H9 (cell line): ENCODE measurements around the gene PHF21A. TPM values are rescaled to one million over a fixed set of nuclear protein-coding genes. Genes with fewer than 3 reads are reported as not detected.

Experiments
- DNase-seq: peaks from one replicate; pipeline ENCODE4 v3.0.0-alpha.2; 2017
- H2AFZ ChIP-seq: one replicate; pipeline ENCODE4 v1.6.1; 2013; ENCODE audit warnings: mild to moderate bottlenecking, low read length, control low read depth, moderate library complexity
- H2AK5ac ChIP-seq: 2 replicates; pipeline ENCODE4 v1.6.1; 2013; ENCODE audit warnings: low read length, control low read depth, mixed read lengths; ENCODE audit not compliant: insufficient read length
- H2BK120ac ChIP-seq: one replicate; pipeline ENCODE4 v1.6.1; 2013; ENCODE audit warnings: low read depth, mild to moderate bottlenecking, low read length, control low read depth, inconsistent platforms; ENCODE audit not compliant: poor library complexity, severe bottlenecking
- H2BK12ac ChIP-seq: 2 replicates; pipeline ENCODE4 v1.6.1; 2013; ENCODE audit warnings: low read length, control low read depth, mixed read lengths, low read depth; ENCODE audit not compliant: insufficient read length
- H2BK15ac ChIP-seq: 2 replicates; pipeline ENCODE4 v1.6.1; 2013; ENCODE audit warnings: low read depth, low read length, control low read depth
- H2BK20ac ChIP-seq: one replicate; pipeline ENCODE4 v1.6.1; 2013; ENCODE audit warnings: low read depth, mild to moderate bottlenecking, low read length, control low read depth, inconsistent platforms; ENCODE audit not compliant: poor library complexity, severe bottlenecking
- H2BK5ac ChIP-seq: 2 replicates; pipeline ENCODE4 v1.6.1; 2013; ENCODE audit warnings: low read length, control low read depth, mixed read lengths; ENCODE audit not compliant: insufficient read length
- H3K14ac ChIP-seq: 2 replicates; pipeline ENCODE4 v1.6.1; 2013; ENCODE audit warnings: low read length, control low read depth; ENCODE audit not compliant: insufficient read depth
- H3K18ac ChIP-seq: 2 replicates; pipeline ENCODE4 v1.6.1; 2013; ENCODE audit warnings: low read depth, mild to moderate bottlenecking, mixed read lengths, low read length, control low read depth; ENCODE audit not compliant: insufficient read length
- H3K23ac ChIP-seq: 2 replicates; pipeline ENCODE4 v1.6.1; 2013; ENCODE audit warnings: low read length, control low read depth, mixed read lengths, low read depth; ENCODE audit not compliant: insufficient read length
- H3K23me2 ChIP-seq: 2 replicates; pipeline ENCODE4 v1.6.1; 2013; ENCODE audit warnings: low read depth, mild to moderate bottlenecking, mixed read lengths, low read length, control low read depth; ENCODE audit not compliant: insufficient read length, poor library complexity, severe bottlenecking
- H3K27ac ChIP-seq: 2 replicates; pipeline ENCODE4 v1.5.1; 2013; ENCODE audit warnings: low read length, control low read depth, mixed read lengths, low read depth; ENCODE audit not compliant: insufficient read length
- H3K27me3 ChIP-seq: 2 replicates; pipeline ENCODE4 v1.6.1; 2013; ENCODE audit warnings: low read length, control low read depth, inconsistent platforms; ENCODE audit not compliant: insufficient read depth
- H3K4ac ChIP-seq: 2 replicates; pipeline ENCODE4 v1.6.1; 2013; ENCODE audit warnings: low read depth, mild to moderate bottlenecking, control low read depth, inconsistent platforms, low read length, moderate library complexity
- H3K4me1 ChIP-seq: 2 replicates; pipeline ENCODE4 v1.6.1; 2013; ENCODE audit warnings: low read length, control low read depth, inconsistent platforms; ENCODE audit not compliant: insufficient read depth
- H3K4me2 ChIP-seq: 2 replicates; pipeline ENCODE4 v1.6.1; 2013; ENCODE audit warnings: low read length, control low read depth, mixed read lengths; ENCODE audit not compliant: insufficient read length, insufficient read depth
- H3K56ac ChIP-seq: 2 replicates; pipeline ENCODE4 v1.6.1; 2013; ENCODE audit warnings: low read depth, mild to moderate bottlenecking, mixed read lengths, low read length, control low read depth; ENCODE audit not compliant: insufficient read length
- H3K79me1 ChIP-seq: 2 replicates; pipeline ENCODE4 v1.6.1; 2013; ENCODE audit warnings: low read depth, mild to moderate bottlenecking, moderate library complexity, low read length, control low read depth, inconsistent platforms; ENCODE audit not compliant: insufficient read depth, poor library complexity, severe bottlenecking
- H3K79me2 ChIP-seq: 2 replicates; pipeline ENCODE4 v1.6.1; 2013; ENCODE audit warnings: low read length, control low read depth, inconsistent platforms; ENCODE audit not compliant: insufficient read depth
- H3K9ac ChIP-seq: 2 replicates; pipeline ENCODE4 v1.6.1; 2013; ENCODE audit warnings: low read length, control low read depth, mixed read lengths; ENCODE audit not compliant: insufficient read length; ENCODE audit errors: extremely low read depth
- H3K9me3 ChIP-seq: one replicate; pipeline ENCODE4 v1.6.1; 2013; ENCODE audit warnings: low read depth, low read length, inconsistent platforms; ENCODE audit not compliant: control insufficient read depth
- H3T11ph ChIP-seq: one replicate; pipeline ENCODE4 v1.6.1; 2013; ENCODE audit warnings: mild to moderate bottlenecking, low read length, control low read depth, inconsistent platforms
- H4K20me1 ChIP-seq: one replicate; pipeline ENCODE4 v1.6.1; 2013; ENCODE audit not compliant: control insufficient read depth, insufficient read length, insufficient read depth
- H4K5ac ChIP-seq: 2 replicates; pipeline ENCODE4 v1.6.1; 2013; ENCODE audit warnings: low read depth, mild to moderate bottlenecking, mixed read lengths, low read length, control low read depth; ENCODE audit not compliant: insufficient read length
- H4K8ac ChIP-seq: replicated peaks from 2 replicates; pipeline ENCODE4 v1.6.1; 2013; ENCODE audit warnings: low read length, control low read depth, mixed read lengths, low read depth; ENCODE audit not compliant: insufficient read length
- H4K91ac ChIP-seq: 2 replicates; pipeline ENCODE4 v1.6.1; 2013; ENCODE audit warnings: low read depth, mild to moderate bottlenecking, moderate library complexity, mixed read lengths, low read length, control low read depth; ENCODE audit not compliant: insufficient read length
- H3K27ac Mint-ChIP-seq, 3 experiments: 2 replicates in 2 of 3; 3 replicates in 1 of 3; pipeline ENCODE4 v1.8.0; 2020 to 2021; ENCODE audit warnings: mixed read lengths in 3 of 3, mild to moderate bottlenecking in 1 of 3, moderate library complexity in 1 of 3
- H3K27me3 Mint-ChIP-seq: 2 replicates; pipeline ENCODE4 v1.8.0; 2021; ENCODE audit warnings: low read depth, mild to moderate bottlenecking, moderate library complexity, mixed read lengths
- H3K36me3 Mint-ChIP-seq, 3 experiments: 2 replicates in 2 of 3; 3 replicates in 1 of 3; pipeline ENCODE4 v1.8.0; 2020 to 2021; ENCODE audit warnings: low read depth in 3 of 3, mixed read lengths in 3 of 3; ENCODE audit not compliant: insufficient read depth in 1 of 3
- H3K4me1 Mint-ChIP-seq, 2 experiments: 2 replicates each; pipeline ENCODE4 v1.8.0; 2020; ENCODE audit warnings: mixed read lengths in 2 of 2
- H3K4me3 Mint-ChIP-seq, 2 experiments: 2 replicates in 1 of 2; 3 replicates in 1 of 2; pipeline ENCODE4 v1.8.0; 2020 to 2021; ENCODE audit warnings: mild to moderate bottlenecking in 2 of 2, mixed read lengths in 2 of 2, moderate library complexity in 1 of 2
- H3K9me3 Mint-ChIP-seq, 2 experiments: 2 replicates in 1 of 2; 3 replicates in 1 of 2; pipeline ENCODE4 v1.8.0; 2020; ENCODE audit warnings: mild to moderate bottlenecking in 2 of 2, mixed read lengths in 2 of 2, moderate library complexity in 1 of 2
- WGBS: extraction: QIAGEN DNeasy Blood & Tissue Kit; methylation state at CpG from one replicate; pipeline ENCODE4 v1.1.7; 2013; ENCODE audit warnings: missing lambda C conversion rate, low lambda C conversion rate, mixed read lengths; ENCODE audit not compliant: insufficient read length; ENCODE audit errors: extremely low coverage; 5-methylcytosine and 5-hydroxymethylcytosine counted together
- total RNA-seq: library from RNA; stranded (reverse); gene quantifications from 2 replicates; pipeline ENCODE4 v1.2.1, GENCODE V29; 2021
- TF ChIP-seq, protein P1 (sequence below): fragments of 200-600 bp; sonication (generic); conservative IDR thresholded peaks from 3 replicates; pipeline ENCODE4 v1.8.0; 2021; ENCODE audit warnings: antibody characterized with exemption, mild to moderate bottlenecking

The PHF21A gene
- total RNA-seq, 1 experiment from 2014 or later: 33.8 TPM

GRCh38 chr11:45913942-45914635 lies 207.2 kb downstream of the PHF21A start:
- Mint-ChIP-seq H3K4me3 (no peak overlapping the region), H3K27me3 (no peaks in the 10 kb centered on the region), H3K27ac (no peak overlapping the region), H3K36me3 (peaks cover 5 to 40% (median 29%) of the 10 kb centered on the region in 3 experiments; a peak in 6 of 7 replicates), H3K9me3 (no peaks in the 10 kb centered on the region), H3K4me1 (peaks cover 5 to 11% of the 10 kb centered on the region in 2 experiments)
- H3K79me1 ChIP-seq: no peaks in the 10 kb centered on the region
- no peak overlapping the region for H3K14ac ChIP-seq
- H3K79me2 ChIP-seq: no peaks in the 10 kb centered on the region
- no CpG with 5 or more reads among the region's 22 CpGs for WGBS
- no peaks in the 10 kb centered on the region for H3K27me3 ChIP-seq
- no peak overlapping the region for H2BK120ac ChIP-seq
- H3K56ac ChIP-seq: no peak overlapping the region
- H3K4me1 ChIP-seq: no peaks in the 10 kb centered on the region
- H3K18ac ChIP-seq: no peak overlapping the region
- no peak overlapping the region for H2BK12ac ChIP-seq
- no peak overlapping the region for H4K8ac ChIP-seq
- no peak overlapping the region for H2BK15ac ChIP-seq
- H3K23me2 ChIP-seq: peaks cover 3% of the 10 kb centered on the region
- H2AFZ ChIP-seq: no peak overlapping the region
- H3K4ac ChIP-seq: no peak overlapping the region
- H3K9ac ChIP-seq: no peak overlapping the region
- no peak for DNase-seq
- H2AK5ac ChIP-seq: no peak overlapping the region
- H3K27ac ChIP-seq: no peak overlapping the region
- no peak overlapping the region for H4K91ac ChIP-seq
- H4K5ac ChIP-seq: no peak overlapping the region
- no peak overlapping the region for H2BK5ac ChIP-seq
- H3K9me3 ChIP-seq: no peaks in the 10 kb centered on the region
- TF ChIP-seq, protein P1, sequence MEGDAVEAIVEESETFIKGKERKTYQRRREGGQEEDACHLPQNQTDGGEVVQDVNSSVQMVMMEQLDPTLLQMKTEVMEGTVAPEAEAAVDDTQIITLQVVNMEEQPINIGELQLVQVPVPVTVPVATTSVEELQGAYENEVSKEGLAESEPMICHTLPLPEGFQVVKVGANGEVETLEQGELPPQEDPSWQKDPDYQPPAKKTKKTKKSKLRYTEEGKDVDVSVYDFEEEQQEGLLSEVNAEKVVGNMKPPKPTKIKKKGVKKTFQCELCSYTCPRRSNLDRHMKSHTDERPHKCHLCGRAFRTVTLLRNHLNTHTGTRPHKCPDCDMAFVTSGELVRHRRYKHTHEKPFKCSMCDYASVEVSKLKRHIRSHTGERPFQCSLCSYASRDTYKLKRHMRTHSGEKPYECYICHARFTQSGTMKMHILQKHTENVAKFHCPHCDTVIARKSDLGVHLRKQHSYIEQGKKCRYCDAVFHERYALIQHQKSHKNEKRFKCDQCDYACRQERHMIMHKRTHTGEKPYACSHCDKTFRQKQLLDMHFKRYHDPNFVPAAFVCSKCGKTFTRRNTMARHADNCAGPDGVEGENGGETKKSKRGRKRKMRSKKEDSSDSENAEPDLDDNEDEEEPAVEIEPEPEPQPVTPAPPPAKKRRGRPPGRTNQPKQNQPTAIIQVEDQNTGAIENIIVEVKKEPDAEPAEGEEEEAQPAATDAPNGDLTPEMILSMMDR: no peak
- H3T11ph ChIP-seq: no peak overlapping the region
- no peak overlapping the region for H3K23ac ChIP-seq
- no peak overlapping the region for H2BK20ac ChIP-seq
- H3K4me2 ChIP-seq: no peak overlapping the region
- H4K20me1 ChIP-seq: no peaks in the 10 kb centered on the region
